Panc1 (cell line): ENCODE data around the gene SOX8.

ENCODE experiments used
- CTCF ChIP-seq: fragments of 450-650 bp; IDR thresholded peaks from 2 replicates; pipeline ENCODE4 v1.5.1; 2017; ENCODE audit warnings: mild to moderate bottlenecking
- POLR2AphosphoS5 ChIP-seq: IDR thresholded peaks from 2 replicates; pipeline ENCODE4 v1.6.1; 2012; ENCODE audit warnings: mild to moderate bottlenecking, low read depth, low read length, moderate library complexity
- REST ChIP-seq, 2 experiments: IDR thresholded peaks; 2 replicates each; pipeline ENCODE4 v1.6.1; 2011 to 2012; ENCODE audit warnings: low read depth in 2 of 2, control low read depth in 1 of 2, low read length in 1 of 2, mild to moderate bottlenecking in 1 of 2, moderate library complexity in 1 of 2; ENCODE audit not compliant: insufficient read depth in 1 of 2
- TCF7L2 ChIP-seq: IDR thresholded peaks from 2 replicates; pipeline ENCODE4 v1.6.1; 2011; ENCODE audit warnings: mild to moderate bottlenecking, low read depth, low read length, inconsistent platforms

DNA sequence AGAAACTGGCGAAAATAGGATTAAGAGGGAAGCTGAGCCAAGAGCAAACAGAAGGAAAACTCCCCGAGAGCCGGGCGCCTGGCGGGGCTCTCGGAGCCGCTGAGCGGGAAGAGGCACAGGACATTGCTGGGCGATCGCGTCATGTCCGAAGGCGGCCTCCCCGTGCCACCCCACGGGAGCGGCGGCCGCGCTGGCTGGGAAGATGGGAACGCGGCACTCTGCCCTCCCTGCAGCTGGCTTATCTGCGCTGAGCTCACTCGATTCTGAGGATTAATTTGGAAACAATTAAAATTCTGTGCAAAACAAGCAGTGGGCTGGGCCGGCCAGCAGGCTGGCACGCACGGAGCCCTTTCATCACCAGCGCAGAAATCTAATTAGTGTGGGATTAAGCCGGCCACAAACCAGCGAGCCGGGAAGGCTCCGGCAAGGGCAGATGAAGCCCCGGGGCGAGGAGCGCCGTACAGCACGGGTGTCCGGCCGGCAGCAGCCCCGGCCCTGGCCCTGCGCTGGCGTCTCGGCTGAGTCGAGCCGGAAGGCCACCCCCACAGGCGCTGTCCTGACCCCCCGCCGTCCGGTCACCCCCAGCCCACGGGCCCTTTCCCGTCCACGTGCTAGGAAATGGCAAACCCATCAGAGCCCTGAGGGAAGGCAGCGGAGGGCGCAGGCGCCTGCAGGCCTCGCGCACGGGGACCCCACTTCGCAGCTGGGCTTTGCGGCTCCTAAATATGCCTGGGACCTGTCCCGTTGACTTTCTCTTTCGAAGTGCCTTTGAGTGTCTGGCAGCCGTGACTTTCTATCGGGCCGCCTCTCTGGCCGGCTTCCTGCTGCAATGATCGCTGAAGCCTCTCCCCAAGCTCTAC, 37.9 kb downstream of the SOX8 start:
- no peak for TF ChIP-seq CTCF
- no peak for TF ChIP-seq TCF7L2
- TF ChIP-seq POLR2AphosphoS5 = no peak
- no peak for TF ChIP-seq REST (IDR thresholded peaks at IDR 0.05; ENCODE audit: insufficient read depth in 1 of 2, low read depth in 2 of 2, low read length in 1 of 2)
